Endodermal cell (in vitro differentiated cells): Measurements from ENCODE around the gene SFMBT2. TPM values are rescaled to one million over a fixed set of nuclear protein-coding genes. Genes with fewer than 3 reads are reported as not detected.

ENCODE experiments used
- DNase-seq: peaks from one replicate; pipeline ENCODE4 v3.0.0-alpha.2; 2017
- H3K27ac ChIP-seq: 2 replicates; pipeline ENCODE4 v1.5.1; 2013; ENCODE audit warnings: mild to moderate bottlenecking, low read depth, low read length, moderate library complexity
- H3K27me3 ChIP-seq: 2 replicates; pipeline ENCODE4 v1.6.1; 2013; ENCODE audit warnings: mild to moderate bottlenecking, low read length, moderate library complexity; ENCODE audit not compliant: insufficient read depth, control insufficient read depth, poor library complexity, severe bottlenecking
- H3K36me3 ChIP-seq: 2 replicates; pipeline ENCODE4 v1.7.0; 2013; ENCODE audit warnings: mild to moderate bottlenecking, low read length, moderate library complexity; ENCODE audit not compliant: control insufficient read depth, insufficient read depth
- H3K4me1 ChIP-seq: one replicate; pipeline ENCODE4 v1.7.0; 2013; ENCODE audit warnings: low read length; ENCODE audit not compliant: control insufficient read depth, insufficient read depth
- H3K4me3 ChIP-seq: 2 replicates; pipeline ENCODE4 v1.5.1; 2013; ENCODE audit warnings: mild to moderate bottlenecking, low read length, moderate library complexity
- H3K9ac ChIP-seq: 2 replicates; pipeline ENCODE4 v1.6.1; 2013; ENCODE audit warnings: mild to moderate bottlenecking, low read length, moderate library complexity; ENCODE audit not compliant: poor library complexity, severe bottlenecking; ENCODE audit errors: extremely low read depth
- H3K9me3 ChIP-seq: 2 replicates; pipeline ENCODE4 v1.6.1; 2013; ENCODE audit warnings: mild to moderate bottlenecking, low read length, moderate library complexity; ENCODE audit not compliant: control insufficient read depth
- H3K27ac Mint-ChIP-seq: 2 replicates; pipeline ENCODE4 v1.8.0; 2020; ENCODE audit warnings: mixed read lengths
- H3K27me3 Mint-ChIP-seq: 2 replicates; pipeline ENCODE4 v1.8.0; 2021; ENCODE audit warnings: mild to moderate bottlenecking, mixed read lengths; ENCODE audit not compliant: insufficient read depth
- H3K36me3 Mint-ChIP-seq: 2 replicates; pipeline ENCODE4 v1.8.0; 2020; ENCODE audit warnings: low read depth, mixed read lengths
- H3K4me1 Mint-ChIP-seq: 2 replicates; pipeline ENCODE4 v1.8.0; 2020; ENCODE audit warnings: mixed read lengths
- H3K4me3 Mint-ChIP-seq: 2 replicates; pipeline ENCODE4 v1.8.0; 2020; ENCODE audit warnings: mild to moderate bottlenecking, moderate library complexity, mixed read lengths
- H3K9me3 Mint-ChIP-seq: 2 replicates; pipeline ENCODE4 v1.8.0; 2020; ENCODE audit warnings: mild to moderate bottlenecking, mixed read lengths
- CTCF ChIP-seq: fragments of 200-600 bp; sonication (generic); conservative IDR thresholded peaks from 2 replicates; pipeline ENCODE4 v1.5.0; 2021; ENCODE audit warnings: antibody characterized with exemption, mild to moderate bottlenecking
- WGBS, 2 experiments: methylation state at CpG; one replicate each; pipeline versions ENCODE4 v1.1.5 to v1.1.7; 2013; ENCODE audit warnings: missing lambda C conversion rate in 2 of 2, mixed read lengths in 1 of 2; ENCODE audit not compliant: insufficient coverage in 1 of 2, insufficient read length in 1 of 2; 5-methylcytosine and 5-hydroxymethylcytosine counted together
- total RNA-seq, 2 donors: library from RNA; stranded (reverse); fragmentation: NEBNext Ultra II Directional in 1 of 2; extraction: Animal tissue kit (Norgen Biotek cat#: 25700) in 1 of 2; gene quantifications; 2 replicates in 1 of 2; 3 replicates in 1 of 2; pipeline ENCODE4 v1.2.1, GENCODE V29; 2021

SFMBT2 gene
- total RNA-seq, 2 donors from 2014 or later, result 3.9 to 5.3 TPM

- Histone ChIP-seq H3K27ac (no peak overlapping the region), H3K4me3 (no peak overlapping the region), H3K27me3 (no peaks in the 10 kb centered on the region), H3K9me3 (no peaks in the 10 kb centered on the region), H3K9ac (no peak overlapping the region), H3K36me3 (no peaks in the 10 kb centered on the region), H3K4me1 (no peaks in the 10 kb centered on the region)
- no peak for TF ChIP-seq CTCF
- no peak for DNase-seq
- no peak overlapping the region for H3K4me3 Mint-ChIP-seq
- H3K36me3 Mint-ChIP-seq, result no peaks in the 10 kb centered on the region
- H3K27ac Mint-ChIP-seq, result no peak overlapping the region
- WGBS, 2 experiments, result 93 to 100% methylated on average over 1 of the region's 1 CpG
- peaks cover 2% of the 10 kb centered on the region for H3K4me1 Mint-ChIP-seq
- no peaks in the 10 kb centered on the region for H3K27me3 Mint-ChIP-seq
- no peaks in the 10 kb centered on the region for H3K9me3 Mint-ChIP-seq
These were observed 113.7 kb downstream of the SFMBT2 start for GRCh38 chr10:7297094-7297493.

GRCh38 chr10:7296648-7297047, 114.2 kb downstream of the SFMBT2 start:
- Mint-ChIP-seq H3K36me3 (no peaks in the 10 kb centered on the region), H3K9me3 (no peaks in the 10 kb centered on the region), H3K27me3 (no peaks in the 10 kb centered on the region), H3K4me3 (no peak overlapping the region), H3K4me1 (peaks cover 2% of the 10 kb centered on the region), H3K27ac (no peak overlapping the region)
- no peak overlapping the region for H3K27ac ChIP-seq
- DNase-seq, result no peak
- H3K4me3 ChIP-seq, result no peak overlapping the region
- H3K4me1 ChIP-seq, result no peaks in the 10 kb centered on the region
- WGBS, 2 experiments, result 87 to 89% methylated on average over 5 to 7 of the region's 7 CpGs
- H3K27me3 ChIP-seq, result no peaks in the 10 kb centered on the region
- no peak for TF ChIP-seq CTCF
- no peaks in the 10 kb centered on the region for H3K9me3 ChIP-seq
- H3K36me3 ChIP-seq, result no peaks in the 10 kb centered on the region
- no peak overlapping the region for H3K9ac ChIP-seq

GRCh38 chr10:7296076-7296475, 114.8 kb downstream of the SFMBT2 start:
- H3K27me3 Mint-ChIP-seq, result no peaks in the 10 kb centered on the region
- no peak for TF ChIP-seq CTCF
- no peak overlapping the region for H3K27ac Mint-ChIP-seq
- Histone ChIP-seq H3K36me3 (no peaks in the 10 kb centered on the region), H3K27ac (no peak overlapping the region), H3K9me3 (no peaks in the 10 kb centered on the region), H3K4me1 (no peaks in the 10 kb centered on the region), H3K27me3 (no peaks in the 10 kb centered on the region), H3K4me3 (no peak overlapping the region), H3K9ac (no peak overlapping the region)
- H3K4me3 Mint-ChIP-seq, result no peak overlapping the region
- H3K36me3 Mint-ChIP-seq, result no peaks in the 10 kb centered on the region
- H3K4me1 Mint-ChIP-seq, result no peaks in the 10 kb centered on the region
- DNase-seq, result no peak
- no peaks in the 10 kb centered on the region for H3K9me3 Mint-ChIP-seq
